Endometrium (tissue), 2 donors: ENCODE results near the gene HDHD3.

ENCODE experiments used
- FAIRE-seq: peaks from 2 replicates; lab custom pipeline; 2012; peaks lifted over from hg19 to GRCh38; lab: Jason Lieb, UNC
- donor health status: control.
- donor health status: control.

HDHD3 gene

GRCh38 chr9:113328045-113328782 is 48.6 kb downstream of the HDHD3 start:
- FAIRE-seq, result no peak

DNA sequence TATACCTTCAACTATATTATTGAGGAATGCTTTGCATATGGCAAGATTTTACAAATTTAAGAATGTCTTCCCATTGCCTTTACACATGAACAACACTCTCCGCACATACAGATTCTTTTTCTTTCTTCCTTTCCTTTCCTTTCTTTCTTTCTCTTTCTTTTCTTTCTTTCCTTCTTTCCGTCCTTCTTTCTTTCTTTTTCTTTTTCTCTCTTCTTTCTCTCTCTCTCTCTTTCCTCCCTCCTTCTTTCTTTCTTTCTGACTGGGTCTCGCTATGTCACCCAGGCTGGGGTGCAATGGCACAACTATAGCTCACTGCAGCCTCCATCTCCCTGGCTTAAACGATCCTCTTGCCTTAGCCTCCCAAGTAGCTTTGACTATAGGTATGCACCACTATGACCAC is 50.6 kb downstream of the HDHD3 start:
- no peak for FAIRE-seq
